ENCODE data around the gene DLX4.

DLX4 gene

DNA sequence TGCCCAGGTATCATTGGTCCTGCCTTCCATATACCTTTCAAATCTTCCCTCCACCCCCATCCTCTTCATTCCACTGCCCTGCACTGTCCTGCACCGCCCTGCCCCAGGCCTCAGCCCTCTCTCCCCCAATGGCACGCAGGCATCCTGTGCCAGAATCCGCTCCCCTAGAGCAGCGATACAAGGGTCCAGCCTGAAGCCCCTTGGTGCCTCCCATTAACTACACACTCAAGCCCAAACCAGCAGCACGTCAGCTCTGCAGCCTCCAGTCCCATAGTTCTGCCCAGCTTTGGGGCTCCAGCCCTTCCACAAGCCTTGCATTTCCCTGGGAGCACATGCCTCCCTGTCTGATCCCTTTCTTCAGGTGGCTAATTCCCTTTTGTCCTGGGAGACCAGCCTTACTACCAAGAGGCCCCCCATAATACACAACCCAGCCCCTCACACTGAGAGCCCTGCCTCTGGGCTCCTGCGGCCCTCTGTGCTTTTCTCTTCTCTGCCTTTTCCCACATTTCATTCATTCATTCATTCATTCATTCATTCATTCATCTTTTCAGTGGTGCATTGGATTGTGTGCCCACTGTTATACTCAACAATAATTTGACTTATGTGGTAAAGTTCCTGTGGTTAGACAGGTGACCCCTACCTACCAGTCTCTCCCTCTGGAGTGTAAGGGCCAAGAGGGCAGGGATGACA, 52.8 kb downstream of the DLX4 start:
- Histone ChIP-seq H3K79me2 (ENCODE audit: insufficient read depth, low read length) (no peaks in the 10 kb centered on the region), H3K27ac (ENCODE audit: low read length) (no peak overlapping the region), H3K4me1 (ENCODE audit: insufficient read depth, low read length) (no peaks in the 10 kb centered on the region), H2AFZ (ENCODE audit: low read depth, low read length) (no peak overlapping the region), H3K4me3 (ENCODE audit: low read depth in 1 of 2, low read length in 2 of 2) (no peak overlapping the region), H3K27me3 (ENCODE audit: insufficient read depth, low read length, poor library complexity) (peaks cover 3% of the 10 kb centered on the region), H3K9ac (ENCODE audit: low read depth, low read length) (no peak overlapping the region), H3K36me3 (ENCODE audit: insufficient read depth, low read length) (no peaks in the 10 kb centered on the region), H3K4me2 (ENCODE audit: insufficient read depth, low read length) (no peak overlapping the region), H4K20me1 (ENCODE audit: insufficient read depth, low read length) (no peaks in the 10 kb centered on the region), H3K9me3 (ENCODE audit: insufficient read depth, low read length, severe bottlenecking) (peaks cover 17% of the 10 kb centered on the region)
- no peak for ATAC-seq (ENCODE audit: insufficient read depth, low read depth)
- DNase-seq, result no peak
- no peak for TF ChIP-seq EZH2 (IDR thresholded peaks at IDR 0.05; ENCODE audit: borderline replicate concordance, low read depth, low read length, severe bottlenecking)
- TF ChIP-seq, protein P1, sequence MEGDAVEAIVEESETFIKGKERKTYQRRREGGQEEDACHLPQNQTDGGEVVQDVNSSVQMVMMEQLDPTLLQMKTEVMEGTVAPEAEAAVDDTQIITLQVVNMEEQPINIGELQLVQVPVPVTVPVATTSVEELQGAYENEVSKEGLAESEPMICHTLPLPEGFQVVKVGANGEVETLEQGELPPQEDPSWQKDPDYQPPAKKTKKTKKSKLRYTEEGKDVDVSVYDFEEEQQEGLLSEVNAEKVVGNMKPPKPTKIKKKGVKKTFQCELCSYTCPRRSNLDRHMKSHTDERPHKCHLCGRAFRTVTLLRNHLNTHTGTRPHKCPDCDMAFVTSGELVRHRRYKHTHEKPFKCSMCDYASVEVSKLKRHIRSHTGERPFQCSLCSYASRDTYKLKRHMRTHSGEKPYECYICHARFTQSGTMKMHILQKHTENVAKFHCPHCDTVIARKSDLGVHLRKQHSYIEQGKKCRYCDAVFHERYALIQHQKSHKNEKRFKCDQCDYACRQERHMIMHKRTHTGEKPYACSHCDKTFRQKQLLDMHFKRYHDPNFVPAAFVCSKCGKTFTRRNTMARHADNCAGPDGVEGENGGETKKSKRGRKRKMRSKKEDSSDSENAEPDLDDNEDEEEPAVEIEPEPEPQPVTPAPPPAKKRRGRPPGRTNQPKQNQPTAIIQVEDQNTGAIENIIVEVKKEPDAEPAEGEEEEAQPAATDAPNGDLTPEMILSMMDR (IDR thresholded peaks at IDR 0.05; ENCODE audit: borderline replicate concordance, extremely low read depth, low read length, poor library complexity, severe bottlenecking), result no peak

DNA sequence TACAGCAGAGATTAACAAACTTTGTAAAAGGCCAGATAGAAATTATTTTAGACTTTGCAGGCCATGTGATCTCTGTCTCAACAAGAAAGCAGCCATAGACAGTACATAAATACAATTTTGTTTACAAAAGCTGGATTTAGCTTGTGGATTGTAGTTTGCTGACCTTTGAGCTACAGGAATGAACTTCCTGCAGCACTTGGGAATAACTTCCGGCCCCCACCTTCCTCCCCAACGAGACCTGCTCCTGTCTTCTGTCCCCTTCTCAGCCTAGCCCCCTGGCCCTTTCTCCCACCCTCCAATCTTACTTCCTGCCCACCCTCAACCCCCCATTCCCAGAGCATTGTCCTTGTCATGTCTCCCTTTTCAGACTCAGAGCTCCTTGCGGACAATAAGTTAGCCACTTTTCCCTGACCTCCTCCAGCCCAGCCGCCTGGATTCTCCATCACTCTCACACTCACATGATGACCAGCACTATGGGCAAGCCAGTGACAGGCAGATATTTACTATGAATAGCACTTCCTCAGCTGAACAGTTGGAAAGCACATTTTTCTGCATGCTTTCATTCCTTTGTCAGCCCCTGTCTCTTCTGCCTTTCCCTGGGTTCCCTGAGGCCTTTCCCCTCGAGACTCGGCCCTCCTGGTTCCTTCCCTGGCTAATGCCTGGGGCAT, 53.6 kb downstream of the DLX4 start:
- Histone ChIP-seq H3K4me2 (ENCODE audit: insufficient read depth, low read length) (no peak overlapping the region), H3K9ac (ENCODE audit: low read depth, low read length) (no peak overlapping the region), H3K36me3 (ENCODE audit: insufficient read depth, low read length) (no peaks in the 10 kb centered on the region), H3K9me3 (ENCODE audit: insufficient read depth, low read length, severe bottlenecking) (peaks cover 17% of the 10 kb centered on the region), H4K20me1 (ENCODE audit: insufficient read depth, low read length) (peaks cover 7% of the 10 kb centered on the region), H2AFZ (ENCODE audit: low read depth, low read length) (no peak overlapping the region), H3K4me1 (ENCODE audit: insufficient read depth, low read length) (peaks cover 7% of the 10 kb centered on the region; the same call in 1 of the 2 replicates), H3K79me2 (ENCODE audit: insufficient read depth, low read length) (no peaks in the 10 kb centered on the region), H3K4me3 (ENCODE audit: low read depth in 1 of 2, low read length in 2 of 2) (no peak overlapping the region), H3K27ac (ENCODE audit: low read length) (no peak overlapping the region), H3K27me3 (ENCODE audit: insufficient read depth, low read length, poor library complexity) (peaks cover 3% of the 10 kb centered on the region)
- DNase-seq, result no peak
- no peak for TF ChIP-seq EZH2 (IDR thresholded peaks at IDR 0.05; ENCODE audit: borderline replicate concordance, low read depth, low read length, severe bottlenecking)
- TF ChIP-seq, protein P1 (IDR thresholded peaks at IDR 0.05; ENCODE audit: borderline replicate concordance, extremely low read depth, low read length, poor library complexity, severe bottlenecking), result no peak
- no peak for ATAC-seq (ENCODE audit: insufficient read depth, low read depth)

DNA sequence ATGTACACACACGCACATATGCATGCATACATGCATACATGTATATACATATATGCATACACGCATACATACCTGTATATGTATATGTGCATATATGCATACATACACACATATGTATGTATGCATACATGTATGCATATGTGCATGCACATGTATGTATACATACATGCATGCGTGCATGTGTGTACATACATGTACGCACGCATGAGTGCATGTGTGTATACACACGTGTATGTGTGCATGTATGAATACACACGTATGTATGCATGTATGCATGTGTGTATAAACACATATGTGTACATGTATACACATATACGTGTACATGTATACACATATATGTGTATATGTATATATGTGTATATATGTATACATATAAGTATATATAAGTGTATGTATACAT, 54.5 kb downstream of the DLX4 start:
- Histone ChIP-seq H3K4me2 (ENCODE audit: insufficient read depth, low read length) (no peak overlapping the region), H3K4me3 (ENCODE audit: low read depth in 1 of 2, low read length in 2 of 2) (no peak overlapping the region; a peak in 1 of 4 replicates), H3K4me1 (ENCODE audit: insufficient read depth, low read length) (peaks cover 8% of the 10 kb centered on the region; the same call in 1 of the 2 replicates), H3K36me3 (ENCODE audit: insufficient read depth, low read length) (no peaks in the 10 kb centered on the region), H3K27me3 (ENCODE audit: insufficient read depth, low read length, poor library complexity) (peaks cover 3% of the 10 kb centered on the region), H3K9ac (ENCODE audit: low read depth, low read length) (no peak overlapping the region), H4K20me1 (ENCODE audit: insufficient read depth, low read length) (peaks cover 9% of the 10 kb centered on the region), H2AFZ (ENCODE audit: low read depth, low read length) (no peak overlapping the region), H3K9me3 (ENCODE audit: insufficient read depth, low read length, severe bottlenecking) (peaks cover 17% of the 10 kb centered on the region), H3K27ac (ENCODE audit: low read length) (no peak overlapping the region), H3K79me2 (ENCODE audit: insufficient read depth, low read length) (no peaks in the 10 kb centered on the region)
- TF ChIP-seq EZH2 (IDR thresholded peaks at IDR 0.05; ENCODE audit: borderline replicate concordance, low read depth, low read length, severe bottlenecking), result no peak
- TF ChIP-seq, protein P1 (IDR thresholded peaks at IDR 0.05; ENCODE audit: borderline replicate concordance, extremely low read depth, low read length, poor library complexity, severe bottlenecking), result no peak
- ATAC-seq (ENCODE audit: insufficient read depth, low read depth) (no peak), DNase-seq (no peak)
